HG03060 (cell line): ENCODE measurements around the gene CPNE6.
A peak's percentile ranks its signal among the peaks of the same experiment; 100 is the strongest.

ENCODE experiments used
- ATAC-seq: cut with Tn5 transposase; IDR thresholded peaks from one replicate; pipeline ENCODE4 v1.9.1; 2021; ENCODE audit warnings: low read depth, moderate number of reproducible peaks; ENCODE audit not compliant: unreplicated experiment

Gene CPNE6

GRCh38 chr14:24067133-24068082 lies 4.0 kb upstream of the CPNE6 start:
- ATAC-seq, result no peak

GRCh38 chr14:24068711-24069410 lies 2.5 kb upstream of the CPNE6 start:
- no peak for ATAC-seq

- ATAC-seq, result no peak
Observed at GRCh38 chr14:24069411-24069735, 2.0 kb upstream of the CPNE6 start.

- no peak for ATAC-seq
Observed at GRCh38 chr14:24070285-24071143, 848 bp upstream of the CPNE6 start.

GRCh38 chr14:24071836-24072430 lies 571 bp downstream of the CPNE6 start:
- no peak for ATAC-seq

- ATAC-seq, result no peak
Observed at GRCh38 chr14:24072436-24072835, 1.1 kb downstream of the CPNE6 start.

GRCh38 chr14:24072881-24073877 lies 1.8 kb downstream of the CPNE6 start:
- no peak for ATAC-seq

GRCh38 chr14:24074625-24075484 lies 3.5 kb downstream of the CPNE6 start:
- no peak for ATAC-seq

- ATAC-seq, result no peak
Observed at GRCh38 chr14:24075485-24076301, 4.3 kb downstream of the CPNE6 start.

GRCh38 chr14:24076302-24076601 lies 4.9 kb downstream of the CPNE6 start:
- no peak for ATAC-seq

GRCh38 chr14:24077086-24077485 lies 5.7 kb downstream of the CPNE6 start:
- no peak for ATAC-seq

GRCh38 chr14:24078146-24078545 lies 6.8 kb downstream of the CPNE6 start:
- no peak for ATAC-seq

- no peak for ATAC-seq
Observed at GRCh38 chr14:24079491-24080141, 8.3 kb downstream of the CPNE6 start.

GRCh38 chr14:24080142-24080530 lies 8.8 kb downstream of the CPNE6 start:
- no peak for ATAC-seq

- peak; percentile 59 for ATAC-seq
Observed at GRCh38 chr14:24080888-24081738, 9.8 kb downstream of the CPNE6 start.

GRCh38 chr14:24081739-24082211 lies 10.4 kb downstream of the CPNE6 start:
- ATAC-seq, result no peak
